ENCODE data around the gene B3GNT8. TPM values are rescaled to one million over a fixed set of nuclear protein-coding genes. Genes with fewer than 3 reads are reported as not detected.

The B3GNT8 gene
- total RNA-seq, 1 donor = 0.86 TPM

DNA sequence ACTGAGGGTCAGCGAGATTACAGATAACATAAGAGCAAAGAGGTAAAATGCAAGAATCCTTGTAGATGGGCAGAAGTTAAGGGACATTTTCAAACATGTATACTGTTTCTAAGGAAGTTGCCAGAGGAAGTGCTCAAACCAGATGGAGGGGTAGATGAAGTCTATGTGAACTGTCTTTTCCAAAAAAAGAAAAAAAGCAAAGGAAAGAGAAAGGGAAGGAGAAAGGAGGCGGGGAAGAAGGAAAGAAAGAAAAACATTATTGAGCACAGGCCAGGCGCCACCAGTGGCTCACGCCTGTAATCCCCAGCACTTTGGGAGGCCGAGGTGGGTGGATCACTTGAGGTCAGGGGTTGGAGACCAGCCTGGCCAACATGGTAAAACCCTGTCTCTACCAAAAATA is 7.3 kb upstream of the B3GNT8 start:
- DNase-seq (ENCODE audit: low read depth) = no peak
- TF ChIP-seq, protein P1, sequence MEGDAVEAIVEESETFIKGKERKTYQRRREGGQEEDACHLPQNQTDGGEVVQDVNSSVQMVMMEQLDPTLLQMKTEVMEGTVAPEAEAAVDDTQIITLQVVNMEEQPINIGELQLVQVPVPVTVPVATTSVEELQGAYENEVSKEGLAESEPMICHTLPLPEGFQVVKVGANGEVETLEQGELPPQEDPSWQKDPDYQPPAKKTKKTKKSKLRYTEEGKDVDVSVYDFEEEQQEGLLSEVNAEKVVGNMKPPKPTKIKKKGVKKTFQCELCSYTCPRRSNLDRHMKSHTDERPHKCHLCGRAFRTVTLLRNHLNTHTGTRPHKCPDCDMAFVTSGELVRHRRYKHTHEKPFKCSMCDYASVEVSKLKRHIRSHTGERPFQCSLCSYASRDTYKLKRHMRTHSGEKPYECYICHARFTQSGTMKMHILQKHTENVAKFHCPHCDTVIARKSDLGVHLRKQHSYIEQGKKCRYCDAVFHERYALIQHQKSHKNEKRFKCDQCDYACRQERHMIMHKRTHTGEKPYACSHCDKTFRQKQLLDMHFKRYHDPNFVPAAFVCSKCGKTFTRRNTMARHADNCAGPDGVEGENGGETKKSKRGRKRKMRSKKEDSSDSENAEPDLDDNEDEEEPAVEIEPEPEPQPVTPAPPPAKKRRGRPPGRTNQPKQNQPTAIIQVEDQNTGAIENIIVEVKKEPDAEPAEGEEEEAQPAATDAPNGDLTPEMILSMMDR (IDR thresholded peaks at IDR 0.05; ENCODE audit: insufficient read depth, low read depth, low read length) = no peak
- H3K4me3 ChIP-seq (ENCODE audit: low read depth, low read length) = no peak overlapping the region

GRCh38 chr19:41433171-41433570 is 6.0 kb upstream of the B3GNT8 start:
- TF ChIP-seq, protein P1 (IDR thresholded peaks at IDR 0.05; ENCODE audit: insufficient read depth, low read depth, low read length) = no peak
- no peak for DNase-seq (ENCODE audit: low read depth)
- no peak overlapping the region for H3K4me3 ChIP-seq (ENCODE audit: low read depth, low read length)

DNA sequence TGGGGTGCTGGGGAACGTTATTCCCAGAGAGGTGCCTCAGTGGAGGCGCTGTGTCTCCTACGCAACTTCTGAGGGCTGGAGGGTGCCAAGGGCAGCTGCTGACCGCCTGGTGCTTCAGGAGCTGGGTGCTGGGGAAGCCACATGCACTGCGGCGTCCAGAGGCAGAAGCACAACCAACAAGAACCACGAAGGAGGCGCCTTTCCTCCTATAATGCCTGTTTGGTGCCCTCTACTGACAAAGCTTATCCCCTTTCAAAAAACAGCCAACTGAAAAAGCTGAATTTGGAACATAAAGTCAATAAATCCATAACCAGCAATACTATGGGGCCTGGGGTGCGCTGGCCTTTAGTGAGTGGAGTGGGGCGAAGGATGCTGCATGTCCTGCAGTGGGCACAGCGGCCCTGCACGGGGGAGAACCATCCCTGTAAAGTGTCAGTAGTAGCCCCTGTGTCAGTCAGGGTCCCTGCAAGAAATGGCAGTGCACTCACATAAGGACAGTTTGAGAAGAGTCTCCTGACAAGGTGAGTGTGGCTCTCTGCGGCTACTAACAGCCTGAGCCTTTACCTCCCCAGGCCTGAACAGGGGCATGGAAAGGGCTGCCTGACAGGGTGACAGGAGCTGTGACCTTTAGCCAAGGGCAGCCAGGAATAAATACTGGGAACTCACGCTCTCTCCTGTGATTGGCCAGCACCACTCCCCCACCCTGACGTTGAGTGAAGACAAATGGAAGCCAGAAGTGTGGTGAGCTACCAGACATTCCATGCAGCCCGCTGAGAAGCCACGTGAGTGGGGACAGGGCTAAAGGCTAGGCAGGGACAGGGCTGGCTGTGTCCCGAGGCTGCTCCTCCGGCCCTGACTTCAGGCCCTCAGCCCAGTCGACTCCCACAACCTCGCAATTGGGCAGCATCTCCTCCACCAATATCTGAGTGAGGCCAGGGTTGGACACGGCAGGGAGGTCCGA is 4.5 kb upstream of the B3GNT8 start:
- no peak overlapping the region for H3K4me3 ChIP-seq (ENCODE audit: low read depth, low read length)
- DNase-seq (ENCODE audit: low read depth) = peak; percentile 48
- TF ChIP-seq, protein P1 (IDR thresholded peaks at IDR 0.05; ENCODE audit: insufficient read depth, low read depth, low read length) = peak; percentile 42

DNA sequence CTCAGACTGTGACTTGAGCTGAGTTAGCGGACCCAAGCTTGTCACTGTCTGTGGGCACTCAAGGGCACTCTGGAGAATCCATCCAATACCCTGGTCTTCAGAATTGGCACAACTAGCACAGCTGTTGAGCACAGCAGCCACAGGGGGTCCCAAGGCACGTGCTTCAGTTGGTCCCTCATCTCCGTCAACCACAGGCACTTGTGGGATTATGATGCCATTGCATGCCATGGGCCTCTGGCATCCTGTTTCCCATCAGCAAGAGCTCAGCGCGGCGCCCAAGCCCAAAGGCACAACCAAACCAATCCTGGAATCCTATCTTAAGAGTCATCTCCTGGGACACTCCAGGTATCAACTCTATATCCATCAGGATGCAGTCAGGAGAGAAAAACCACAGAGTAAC is 3.7 kb upstream of the B3GNT8 start:
- DNase-seq (ENCODE audit: low read depth) = no peak
- TF ChIP-seq, protein P1 (IDR thresholded peaks at IDR 0.05; ENCODE audit: insufficient read depth, low read depth, low read length) = no peak
- H3K4me3 ChIP-seq (ENCODE audit: low read depth, low read length) = no peak overlapping the region

- TF ChIP-seq, protein P1 (IDR thresholded peaks at IDR 0.05; ENCODE audit: insufficient read depth, low read depth, low read length) = no peak
- DNase-seq (ENCODE audit: low read depth) = no peak
- peak overlapping the region; percentile 61 for H3K4me3 ChIP-seq (ENCODE audit: low read depth, low read length)
These were observed 1.3 kb upstream of the B3GNT8 start for GRCh38 chr19:41428481-41428859.

- TF ChIP-seq, protein P1 (IDR thresholded peaks at IDR 0.05; ENCODE audit: insufficient read depth, low read depth, low read length) = no peak
- peak overlapping the region; percentile 61 for H3K4me3 ChIP-seq (ENCODE audit: low read depth, low read length)
- DNase-seq (ENCODE audit: low read depth) = peak; percentile 22
These were observed 690 bp upstream of the B3GNT8 start for GRCh38 chr19:41427647-41428480.
